GM19238 (cell line): Measurements from ENCODE around the gene PKMYT1.
"Not testable (repeated sequence)": the region's sequence is repeated elsewhere in the genome, so short reads cannot be mapped to it uniquely, and the experiment has no call there.

Source experiments
- DNase-seq: peaks from one replicate; pipeline ENCODE4 v3.0.0; 2011; ENCODE audit warnings: low spot score; ENCODE audit not compliant: insufficient read length

The PKMYT1 gene

DNA sequence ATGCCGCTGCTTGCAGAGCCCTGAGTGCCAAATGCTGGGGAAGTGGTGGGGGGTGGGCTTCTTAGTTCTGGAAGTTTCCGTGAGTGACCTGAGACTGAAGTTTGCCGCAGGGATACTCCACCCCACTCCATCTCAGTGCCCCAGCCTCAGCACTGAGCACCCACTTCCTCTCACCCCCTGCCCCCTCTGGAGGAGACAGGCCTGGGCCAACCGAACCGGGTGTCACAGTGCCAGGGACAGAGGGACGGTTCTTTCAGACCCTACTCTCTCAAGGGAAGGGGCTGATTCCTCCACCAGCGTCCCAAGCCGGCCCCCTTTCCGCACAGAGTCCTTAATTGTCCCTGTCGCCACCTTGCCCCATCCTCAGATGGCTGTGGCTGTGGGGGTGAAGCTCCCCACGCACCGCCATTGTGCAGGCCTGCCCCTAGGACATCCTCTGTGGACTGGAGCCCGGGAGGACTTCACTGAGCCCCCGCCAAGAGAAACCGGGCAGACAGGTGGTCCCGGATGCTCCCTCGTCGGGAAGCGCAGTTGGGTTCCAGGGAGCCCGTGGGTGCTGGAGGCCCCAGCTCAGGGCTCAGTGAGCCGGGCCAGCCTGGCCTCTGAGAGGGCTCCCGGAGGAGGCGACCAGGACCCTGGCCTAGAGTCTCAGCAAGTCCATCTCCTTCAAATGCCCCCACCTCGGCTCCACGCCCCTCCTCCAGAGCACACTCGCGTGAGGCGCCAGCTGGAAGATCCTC, 17.7 kb downstream of the PKMYT1 start:
- DNase-seq = no peak

DNA sequence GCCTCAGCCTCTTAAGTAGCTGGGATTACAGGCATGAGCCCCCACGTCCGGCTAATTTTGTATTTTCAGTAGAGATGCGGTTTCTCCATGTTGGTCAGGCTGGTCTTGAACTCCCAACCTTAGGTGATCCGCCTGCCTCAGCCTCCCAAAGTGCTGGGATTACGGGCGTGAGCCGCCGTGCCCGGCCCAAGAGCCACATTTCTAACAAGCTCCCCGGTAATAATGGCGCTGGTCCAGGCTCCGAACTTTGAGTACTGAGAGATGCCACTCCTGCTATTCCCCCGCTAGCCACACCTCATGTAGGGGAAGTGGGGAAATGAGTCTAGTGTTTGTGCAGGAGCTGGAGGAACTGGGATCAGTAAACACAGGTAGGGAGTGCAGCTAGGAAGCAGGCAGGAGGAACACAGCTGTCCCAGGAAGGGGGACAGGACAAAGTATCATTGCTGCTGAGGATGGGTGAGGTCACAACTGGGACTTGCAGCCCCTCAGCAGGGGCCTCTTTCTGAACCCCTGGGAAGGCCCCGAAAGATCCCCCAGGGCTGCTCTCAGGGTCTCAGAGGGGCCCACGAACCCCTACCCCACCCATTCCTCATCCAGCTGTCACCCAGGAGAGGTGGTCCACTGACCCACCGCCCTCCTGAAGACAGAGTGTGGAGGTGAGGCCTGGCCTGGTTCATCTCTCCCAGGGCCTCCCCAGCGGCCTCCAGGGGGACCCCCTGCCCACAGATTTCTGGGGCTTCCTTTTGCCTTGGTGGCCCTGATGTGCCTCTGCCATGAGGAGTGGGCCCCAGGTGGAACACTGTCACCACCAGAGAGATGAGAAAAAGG, 19.8 kb downstream of the PKMYT1 start:
- DNase-seq = no peak

DNA sequence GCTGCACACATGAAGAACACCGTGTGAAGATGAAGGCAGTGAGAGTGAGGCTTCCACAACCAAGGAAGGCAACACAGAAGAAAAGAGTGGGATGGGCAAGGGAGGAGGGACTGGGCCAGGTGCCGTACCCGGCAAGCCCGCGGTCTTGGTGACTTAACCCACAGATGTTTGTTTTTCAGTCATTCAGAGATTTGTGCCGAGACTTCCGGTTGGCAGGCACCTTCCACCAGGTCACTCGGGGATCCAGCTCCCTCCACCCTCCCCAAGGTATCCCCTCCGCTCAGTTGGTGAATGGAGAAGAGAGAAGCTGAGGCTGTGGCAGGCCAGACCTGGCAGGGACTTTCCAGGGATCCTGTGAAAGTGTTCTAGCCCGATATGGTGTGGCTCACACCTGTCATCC, 21.0 kb downstream of the PKMYT1 start:
- DNase-seq = no peak

DNA sequence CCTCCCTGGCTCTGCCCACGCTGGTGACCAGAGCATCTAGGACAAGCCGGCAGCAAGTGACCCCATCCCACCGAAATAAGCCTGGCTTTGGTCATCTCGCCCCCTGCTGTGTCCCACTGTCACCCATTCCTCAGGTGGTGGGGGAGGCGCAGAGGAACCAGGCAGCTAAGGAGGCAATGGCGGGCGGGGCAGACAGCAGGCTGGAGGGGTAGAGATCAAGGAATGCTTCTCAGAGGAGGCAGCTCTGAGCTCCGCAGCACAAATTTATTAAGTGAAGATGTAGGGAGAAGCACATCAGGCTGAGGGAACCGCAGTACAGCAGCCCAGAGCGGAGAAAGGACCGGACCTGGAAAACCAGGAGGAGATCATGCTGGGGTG, 23.7 kb downstream of the PKMYT1 start:
- DNase-seq = no peak

DNA sequence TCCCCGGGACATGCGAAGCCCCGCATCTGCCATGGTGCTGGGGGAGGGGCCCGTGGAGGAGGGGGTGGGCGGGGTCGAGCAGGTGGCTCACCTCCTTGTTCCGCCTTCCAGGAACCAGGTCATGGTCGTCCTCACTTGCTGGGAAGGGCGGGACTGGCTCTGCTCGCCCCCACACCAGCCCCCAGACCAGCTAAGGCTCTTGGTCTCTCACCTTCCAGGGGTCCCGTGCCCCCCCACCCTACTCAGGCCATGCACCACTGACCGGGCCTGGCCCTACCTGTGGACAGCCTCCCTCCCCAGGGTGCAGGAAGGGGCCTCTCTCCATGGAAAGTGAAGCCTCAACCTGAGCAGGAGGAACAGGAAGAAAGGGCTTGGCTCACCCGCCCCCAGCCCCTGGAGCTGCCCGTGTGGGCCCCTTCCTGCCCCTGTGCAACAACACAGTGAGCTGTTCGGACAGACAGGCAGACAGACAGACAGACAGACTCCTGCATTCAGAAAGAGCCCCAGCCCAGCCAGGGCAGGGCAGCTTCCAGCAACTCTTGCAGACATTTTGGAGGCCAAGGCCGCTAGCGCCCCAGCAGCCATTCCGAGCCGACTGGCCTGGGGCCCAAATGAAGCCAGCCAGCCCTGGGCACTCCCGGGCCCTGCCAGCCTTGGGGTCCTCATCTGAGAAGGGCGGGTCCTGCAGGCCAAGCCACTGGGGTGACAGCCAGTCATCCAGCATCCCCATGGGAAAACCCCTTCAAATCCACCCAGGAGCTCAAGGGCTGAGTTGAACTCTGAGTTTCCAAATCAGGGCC, 24.3 kb downstream of the PKMYT1 start:
- no peak for DNase-seq

DNA sequence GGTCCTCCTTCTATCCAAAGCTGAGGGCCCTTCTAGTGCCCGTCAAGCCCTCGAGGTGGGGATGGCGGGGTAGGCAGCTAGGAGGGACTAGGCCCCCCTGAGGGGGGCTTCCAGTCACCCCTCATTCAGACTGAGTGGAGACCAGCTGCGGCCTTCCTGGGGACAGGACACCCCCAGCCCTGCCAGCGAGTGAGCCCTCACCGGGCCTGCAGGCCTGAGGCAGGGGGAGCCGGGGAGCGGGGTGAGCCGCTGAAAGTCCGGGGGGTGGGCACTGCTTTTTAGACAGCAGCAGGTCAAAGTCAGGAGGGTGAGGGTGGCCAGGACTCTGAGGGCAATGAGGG, 24.8 kb downstream of the PKMYT1 start:
- no peak for DNase-seq

DNA sequence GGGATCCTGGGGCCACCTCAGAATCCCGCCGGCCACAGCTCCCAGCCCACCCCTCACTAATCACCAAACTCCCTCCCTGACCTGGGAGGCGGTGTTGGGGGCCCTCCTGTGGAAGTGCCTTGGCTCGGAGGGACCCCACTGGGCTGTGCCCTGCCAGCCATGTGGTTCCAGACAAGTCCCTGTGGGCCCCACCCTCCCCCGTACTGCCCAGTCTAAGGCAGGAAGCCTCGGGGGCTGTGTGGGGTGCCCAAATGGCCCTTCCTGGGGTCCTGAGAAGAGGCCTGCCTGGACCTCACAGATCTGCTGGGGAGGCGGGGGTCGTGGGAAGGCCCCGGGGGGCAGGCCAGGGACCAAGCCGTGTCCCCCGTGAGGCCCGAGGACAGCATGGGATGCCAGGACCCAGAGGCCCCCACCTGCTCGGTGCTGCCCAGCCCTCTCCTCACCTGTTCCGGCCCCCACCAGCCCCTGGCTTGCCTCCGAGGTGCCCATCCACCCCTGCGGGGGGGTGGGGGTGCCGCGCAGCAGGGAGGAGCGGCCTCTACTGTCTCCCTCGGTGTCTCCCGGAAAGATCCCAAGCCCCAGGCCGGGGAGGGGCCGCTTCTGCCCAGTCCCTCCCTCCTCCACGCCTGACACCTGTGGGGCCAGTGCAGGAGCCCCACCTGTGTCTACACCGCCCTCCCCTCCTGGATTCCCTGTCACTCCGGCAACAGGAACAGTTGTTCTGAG, 25.4 kb downstream of the PKMYT1 start:
- no peak for DNase-seq

DNA sequence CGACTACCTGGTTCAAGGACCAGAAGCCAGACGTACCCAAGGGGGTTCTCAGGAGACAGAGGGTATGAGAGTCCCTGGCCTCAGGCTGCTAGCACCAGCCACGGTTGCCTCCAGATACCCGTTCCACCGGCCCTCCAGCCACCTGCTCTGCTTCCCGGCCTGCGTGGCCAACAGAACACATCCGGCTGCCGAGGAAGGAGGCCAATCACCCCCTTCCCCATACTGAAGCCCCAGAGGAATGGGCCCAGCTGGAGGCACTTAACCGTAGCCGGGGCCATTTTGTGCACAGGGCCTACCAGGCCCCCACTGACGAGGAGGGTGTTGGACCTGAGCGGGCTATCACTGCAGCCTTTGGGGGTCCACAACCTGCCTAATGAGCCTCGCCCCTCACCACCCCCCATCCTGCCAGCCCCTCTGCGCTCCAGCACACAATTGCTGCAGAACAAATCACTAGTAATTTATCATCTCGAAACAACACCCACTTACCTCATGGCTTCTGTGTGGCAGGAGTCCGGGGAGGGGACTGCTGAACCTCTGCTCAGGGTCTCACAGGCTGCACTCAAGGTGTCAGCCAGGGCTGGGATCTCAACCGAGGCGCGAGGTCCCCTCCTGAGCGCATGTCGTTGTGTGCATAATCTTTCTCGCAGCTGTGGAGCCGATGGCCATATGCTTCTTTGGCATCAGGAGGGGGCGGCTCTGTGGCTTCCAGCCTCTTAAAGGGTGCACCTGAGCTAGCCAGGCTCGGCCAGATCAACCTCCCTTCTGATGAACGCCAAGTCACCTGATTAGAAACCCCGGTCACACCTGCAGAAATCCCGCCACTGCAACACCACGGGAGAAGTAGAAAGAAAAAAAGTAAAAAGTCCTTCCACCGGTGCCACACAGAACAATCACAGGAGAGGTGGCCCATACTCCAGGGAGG, 26.3 kb downstream of the PKMYT1 start:
- no peak for DNase-seq

DNA sequence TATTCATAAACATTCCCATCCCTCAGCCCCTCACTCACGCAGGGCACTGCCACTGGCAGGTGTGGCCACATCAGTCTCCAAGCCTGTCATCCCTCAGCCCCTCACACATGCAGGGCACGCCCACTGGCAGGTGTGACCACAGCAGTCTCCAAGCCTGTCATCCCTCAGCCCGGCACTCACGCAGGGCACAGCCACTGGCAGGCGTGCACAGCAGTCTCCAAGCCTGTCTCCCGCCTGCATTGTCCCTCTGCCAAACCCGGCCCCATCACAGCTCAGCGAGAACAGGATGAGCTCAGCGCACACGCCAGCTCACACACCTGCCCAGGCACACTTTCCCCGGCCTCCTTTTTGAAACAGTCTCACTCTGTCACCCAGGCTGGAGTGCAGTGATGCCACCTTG, 27.6 kb downstream of the PKMYT1 start:
- no peak for DNase-seq

DNA sequence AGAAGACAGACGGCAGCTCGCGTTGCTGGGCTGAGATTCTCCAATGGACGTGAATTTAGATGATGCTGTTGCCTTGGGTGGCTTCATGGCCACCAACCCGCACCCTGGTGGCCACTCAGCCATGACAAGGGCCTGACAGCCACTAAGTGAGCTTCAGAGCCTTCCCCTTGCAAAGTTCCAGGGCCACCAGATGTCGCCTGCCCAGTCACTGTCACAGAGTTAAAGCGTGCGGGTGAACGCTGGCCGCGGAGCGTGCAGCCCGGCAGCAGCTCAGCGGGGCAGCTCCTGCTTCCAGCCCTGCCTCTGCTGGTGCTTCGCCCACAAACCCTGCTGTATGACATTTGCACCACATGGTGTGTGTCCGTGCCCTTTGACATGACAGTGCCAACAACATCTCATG, 29.5 kb downstream of the PKMYT1 start:
- DNase-seq = no peak

DNA sequence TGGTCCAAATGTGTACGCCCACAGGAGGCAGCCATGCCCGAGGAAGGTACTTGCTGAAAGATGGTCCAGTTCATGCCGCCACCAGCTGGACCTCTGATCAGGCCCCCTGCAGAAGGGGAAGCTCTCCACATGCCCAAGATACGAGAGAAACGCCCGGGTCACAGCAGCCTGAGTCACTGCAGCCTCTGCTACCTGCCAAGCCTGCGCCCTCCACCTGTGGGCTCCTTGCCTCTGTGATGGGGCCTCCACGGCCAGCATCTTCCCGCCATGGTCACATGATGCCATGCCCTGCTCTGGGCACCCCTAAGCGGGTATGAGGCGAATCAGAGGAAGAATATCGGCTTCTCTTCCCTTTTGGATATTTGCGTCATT, 29.9 kb downstream of the PKMYT1 start:
- DNase-seq = no peak

DNA sequence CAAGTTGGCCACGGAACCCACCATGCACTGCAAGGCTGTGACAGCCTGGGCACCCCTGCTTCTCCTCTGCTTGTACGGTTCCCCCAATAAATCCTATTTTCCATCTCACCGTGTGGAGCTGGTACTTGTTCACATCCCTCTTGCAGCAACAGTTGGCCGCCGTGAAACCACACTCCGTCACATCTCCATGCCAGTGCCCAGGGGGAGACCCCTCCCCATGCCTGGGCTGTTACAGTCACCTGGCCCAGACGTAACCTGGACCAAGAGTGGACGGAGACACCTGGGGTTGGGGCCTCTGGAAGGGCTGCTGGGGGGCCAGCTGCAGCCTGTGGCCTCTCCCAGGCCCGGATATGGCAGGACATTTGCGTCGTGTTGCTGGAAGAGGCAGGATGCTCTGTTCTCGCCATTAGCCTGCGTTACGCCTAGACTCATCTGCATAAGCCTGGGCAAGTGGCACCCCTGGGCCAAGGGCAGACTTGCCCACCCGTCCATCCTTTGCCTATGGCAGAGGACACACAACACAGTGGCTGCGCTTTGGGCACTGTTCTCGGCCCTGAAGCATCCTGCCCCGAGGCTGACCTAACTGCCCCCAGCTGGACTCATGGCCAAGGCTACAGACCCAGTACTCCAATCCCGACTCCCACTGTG, 30.4 kb downstream of the PKMYT1 start:
- DNase-seq = no peak

DNA sequence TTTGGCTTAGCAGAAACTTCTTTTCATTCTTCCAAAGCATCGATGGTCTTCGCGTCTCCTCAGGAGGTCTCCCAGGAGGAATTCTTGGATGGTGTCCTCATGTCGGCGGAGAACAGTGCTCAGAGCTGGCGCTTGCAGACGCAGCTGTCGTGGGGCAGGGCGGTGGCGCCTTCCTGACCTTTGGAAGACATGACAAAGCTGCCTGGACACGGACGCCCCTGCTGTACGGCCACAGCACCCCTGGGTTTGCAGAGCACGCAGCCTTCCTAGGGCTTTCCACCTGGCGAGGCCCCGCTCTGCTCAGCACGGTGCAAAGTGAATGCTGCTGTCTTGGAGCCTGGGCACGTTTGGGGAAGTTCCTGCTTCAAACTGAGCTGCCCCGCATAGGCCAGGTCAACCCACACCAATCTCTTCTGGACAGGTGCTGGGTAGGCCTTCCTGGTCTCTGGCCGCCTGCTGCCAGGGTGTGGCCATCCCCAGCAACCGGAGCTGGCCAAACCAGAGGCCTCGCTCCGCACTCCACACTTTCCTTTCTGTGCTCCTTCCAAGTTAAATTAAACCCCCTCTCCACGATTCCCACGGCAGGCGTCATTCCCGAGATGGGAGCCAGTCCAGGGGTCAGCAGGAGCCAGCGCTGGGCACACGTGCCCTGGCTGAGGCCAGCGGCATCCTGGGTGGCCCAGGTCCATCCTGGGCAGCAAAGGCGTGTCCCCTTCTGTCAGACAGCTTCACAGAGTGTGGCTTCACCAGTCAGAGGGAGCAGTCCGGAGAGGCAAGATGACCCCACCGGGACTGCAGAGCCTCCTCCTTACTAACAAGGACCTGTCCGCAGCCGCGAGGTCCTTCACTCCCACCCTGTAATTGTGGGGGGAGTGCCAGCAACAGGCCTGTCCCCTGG, 31.2 kb downstream of the PKMYT1 start:
- no peak for DNase-seq

DNA sequence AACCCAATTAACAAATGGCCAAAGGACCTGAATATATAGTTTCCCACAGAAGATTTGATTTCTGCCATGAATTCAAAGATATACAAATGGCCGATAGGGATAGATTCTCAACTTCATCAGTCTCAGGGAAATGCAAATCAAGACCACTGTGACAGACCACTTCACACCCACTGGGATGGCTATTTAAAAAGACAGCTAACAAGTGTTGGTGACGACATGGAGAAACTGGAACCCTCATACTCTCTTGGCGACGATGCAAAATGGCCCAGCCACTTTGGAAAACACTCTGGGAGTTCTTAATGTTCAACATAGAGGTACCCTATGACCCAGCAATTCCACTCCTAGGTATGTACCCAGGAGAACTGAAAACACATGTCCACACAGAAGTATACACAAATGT, 33.6 kb downstream of the PKMYT1 start:
- no peak for DNase-seq

DNA sequence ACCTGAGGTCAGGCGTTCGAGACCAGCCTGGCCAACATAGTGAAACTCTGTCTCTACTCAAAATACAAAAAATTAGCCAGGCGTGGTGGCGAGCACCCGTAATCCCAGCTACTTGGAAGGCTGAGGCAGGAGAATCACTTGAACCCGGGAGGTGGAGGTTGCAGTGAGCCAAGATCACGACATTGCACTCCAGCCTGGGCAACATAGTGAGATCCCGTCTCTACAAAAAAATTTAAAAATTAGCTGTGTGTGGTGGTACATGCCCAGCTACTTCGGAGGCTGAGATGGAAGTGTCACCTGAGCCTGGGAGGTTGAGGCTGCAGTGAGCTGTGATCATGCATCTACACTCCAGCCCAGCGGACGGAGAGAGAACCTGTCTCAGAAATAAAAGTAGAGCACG, 36.5 kb downstream of the PKMYT1 start:
- DNase-seq = not testable (repeated sequence)

DNA sequence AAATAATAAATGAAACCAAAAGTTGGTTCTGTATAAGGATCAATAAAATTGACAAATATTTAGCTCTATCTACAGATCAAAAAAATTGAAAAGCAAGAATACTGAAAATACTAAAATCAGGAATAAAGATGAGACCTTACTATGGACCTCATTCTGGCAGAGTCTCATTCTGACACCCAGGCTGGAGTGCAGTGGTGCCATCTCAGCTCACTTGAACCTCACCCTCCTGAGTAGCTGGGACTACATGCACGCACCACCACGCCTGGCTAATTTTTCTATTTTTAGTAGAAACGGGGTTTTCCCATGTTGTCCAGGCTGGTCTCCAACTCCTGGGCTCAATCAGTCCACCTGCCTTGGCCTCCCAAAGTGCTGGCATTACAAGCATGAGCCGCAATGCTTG, 38.2 kb downstream of the PKMYT1 start:
- DNase-seq = no peak

DNA sequence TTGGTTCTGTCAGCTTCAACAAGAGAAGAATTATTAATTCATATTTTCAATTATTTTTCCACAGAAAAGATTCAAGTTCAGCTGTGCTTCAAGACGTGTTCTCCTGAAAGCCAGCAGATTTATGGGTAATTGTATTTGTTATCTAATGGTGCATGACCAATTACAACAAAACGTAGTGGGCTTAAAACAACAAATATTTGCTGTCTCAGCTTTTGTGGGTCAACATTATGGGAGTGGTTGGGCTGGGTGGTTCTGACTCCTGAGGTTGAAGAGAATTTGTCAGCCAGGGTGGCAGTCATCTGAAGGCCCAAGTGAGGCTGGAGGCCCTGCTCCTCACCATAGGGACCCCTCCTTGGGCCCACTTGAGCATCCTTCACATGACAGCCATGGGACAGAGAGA, 40.3 kb downstream of the PKMYT1 start:
- DNase-seq = no peak

DNA sequence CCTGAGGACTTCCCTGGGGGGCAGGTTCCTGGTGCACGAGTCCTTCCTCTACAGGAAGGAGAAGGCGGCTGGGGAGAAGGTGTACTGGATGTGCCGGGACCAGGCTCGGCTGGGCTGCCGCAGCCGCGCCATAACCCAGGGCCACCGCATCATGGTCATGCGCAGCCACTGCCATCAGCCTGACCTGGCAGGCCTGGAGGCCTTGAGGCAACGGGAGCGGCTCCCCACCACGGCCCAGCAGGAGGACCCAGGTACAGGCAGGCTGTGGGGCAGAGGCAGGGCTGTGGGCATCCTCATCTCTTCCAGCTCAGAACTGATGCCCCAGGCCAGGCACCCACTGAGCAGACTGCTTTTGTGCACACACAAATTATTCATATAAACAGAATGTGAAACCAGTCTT, 42.0 kb downstream of the PKMYT1 start:
- no peak for DNase-seq

DNA sequence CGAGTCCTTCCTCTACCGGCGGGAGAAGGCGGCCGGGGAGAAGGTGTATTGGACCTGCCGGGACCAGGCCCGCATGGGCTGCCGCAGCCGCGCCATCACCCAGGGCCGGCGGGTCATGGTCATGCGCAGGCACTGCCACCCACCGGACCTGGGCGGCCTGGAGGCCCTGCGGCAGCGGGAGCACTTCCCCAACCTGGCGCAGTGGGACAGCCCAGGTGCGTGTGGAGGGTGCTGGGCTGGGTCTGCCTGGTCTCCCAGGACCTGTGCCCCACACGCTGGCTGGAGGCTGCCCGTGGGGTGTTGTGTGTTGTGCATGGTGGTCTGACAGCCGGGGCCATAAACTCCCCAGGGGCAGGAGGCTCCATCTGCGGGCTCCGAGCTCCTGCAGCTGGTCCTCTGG, 43.1 kb downstream of the PKMYT1 start:
- DNase-seq = no peak
